Stimulated activated naive CD4-positive, alpha-beta T cell treated with Interleukin-2 at 50 U/mL for 16 hours (primary cell): ENCODE measurements around the gene S100A2.
"Not testable (repeated sequence)": the region's sequence is repeated elsewhere in the genome, so short reads cannot be mapped to it uniquely, and the experiment has no call there.

ENCODE experiments used
- DNase-seq: peaks from one replicate; lab custom pipeline; 2025; lab: John Stamatoyannopoulos, UW

S100A2 gene

DNA sequence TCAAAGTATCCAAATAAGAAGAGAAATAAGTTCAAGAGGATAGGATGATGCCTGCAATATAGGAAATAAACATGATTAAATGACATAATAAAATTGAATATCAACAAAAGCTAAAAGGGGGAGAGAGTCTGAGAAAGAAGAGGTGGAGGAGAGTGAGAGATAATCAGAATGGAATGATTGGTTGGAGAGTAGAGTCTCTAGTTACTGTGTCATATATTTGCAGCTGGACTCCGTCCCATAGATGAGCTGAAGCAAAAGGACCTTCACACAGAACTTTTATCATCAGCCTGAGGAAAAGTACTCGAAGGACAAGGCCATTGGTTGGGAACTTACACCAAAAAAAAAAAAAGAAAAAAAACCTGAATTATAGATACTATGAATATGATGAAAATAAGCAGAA is 22.8 kb upstream of the S100A2 start:
- no peak for DNase-seq

DNA sequence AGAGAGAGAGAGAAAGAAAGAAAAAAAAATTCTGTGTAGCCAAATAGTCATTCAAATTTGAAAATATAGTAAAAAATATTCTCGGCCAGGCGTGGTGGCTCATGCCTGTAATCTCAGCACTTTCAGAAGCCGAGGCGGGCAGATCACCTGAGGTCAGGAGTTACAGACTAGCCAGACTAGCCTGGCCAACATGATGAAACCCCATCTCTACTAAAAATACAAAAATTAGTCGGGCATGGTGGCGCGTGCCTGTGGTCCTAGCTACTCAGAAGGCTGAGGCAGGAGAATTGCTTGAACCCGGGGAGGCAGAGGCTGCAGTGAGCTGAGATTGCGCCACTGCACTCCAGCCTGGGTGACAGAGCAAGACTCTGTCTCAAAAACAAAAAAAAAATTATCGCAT is 22.4 kb upstream of the S100A2 start:
- DNase-seq: not testable (repeated sequence)

DNA sequence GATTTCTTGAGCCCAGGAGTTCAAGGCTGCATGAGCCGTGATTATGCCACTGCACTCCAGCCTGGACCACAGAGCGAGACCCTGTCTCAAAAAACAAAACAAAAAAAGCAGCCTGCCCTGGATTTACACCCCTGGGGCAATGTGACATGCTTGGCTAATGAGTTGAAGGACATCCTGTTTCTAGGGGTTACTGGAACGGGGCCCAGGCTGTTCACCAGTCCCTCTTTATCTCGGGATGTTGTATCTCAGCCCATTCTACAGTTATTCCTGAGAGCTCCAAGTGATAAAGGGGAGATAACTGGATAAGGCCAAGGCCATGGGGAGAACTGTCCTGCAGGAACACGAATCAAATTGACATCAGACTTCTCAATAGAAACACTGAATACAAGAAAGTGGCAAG is 21.7 kb upstream of the S100A2 start:
- no peak for DNase-seq

DNA sequence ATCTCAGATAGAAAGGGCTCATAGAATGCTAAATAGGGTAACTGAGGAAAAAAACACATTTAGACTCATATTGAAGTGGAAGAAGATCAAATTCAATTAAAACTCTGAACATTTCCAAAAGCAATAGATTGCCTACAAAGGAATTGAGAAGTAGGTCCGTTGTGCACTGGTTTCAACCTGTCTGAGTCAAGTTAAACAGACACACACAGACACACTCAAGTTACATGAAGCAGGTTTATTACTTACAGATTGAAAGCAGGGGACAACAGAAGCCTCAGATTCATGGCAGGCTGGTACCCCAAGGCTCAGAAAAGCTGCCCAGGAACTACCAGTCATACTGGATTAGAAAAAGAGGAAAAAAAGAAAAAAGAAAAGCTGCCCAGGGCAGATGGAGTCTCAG is 20.7 kb upstream of the S100A2 start:
- DNase-seq: no peak

DNA sequence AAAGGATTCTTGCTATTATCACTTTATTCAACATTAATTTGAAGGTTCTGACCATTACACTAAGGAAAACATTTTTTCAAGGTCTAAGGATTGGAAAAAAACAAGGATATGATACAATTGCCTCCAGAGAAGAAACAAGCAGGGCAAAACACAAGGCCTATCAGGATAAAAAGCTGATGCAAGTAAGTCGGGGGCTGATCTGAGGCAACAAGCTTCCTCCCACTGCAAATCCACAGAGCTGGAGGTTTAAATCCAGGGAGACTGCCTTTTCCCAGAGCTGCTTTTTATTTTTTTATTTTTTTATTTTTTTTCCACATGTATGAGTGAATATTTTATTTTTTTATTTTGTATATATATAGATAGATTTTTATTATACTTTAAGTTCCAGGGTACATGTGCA is 19.4 kb upstream of the S100A2 start:
- DNase-seq: no peak

DNA sequence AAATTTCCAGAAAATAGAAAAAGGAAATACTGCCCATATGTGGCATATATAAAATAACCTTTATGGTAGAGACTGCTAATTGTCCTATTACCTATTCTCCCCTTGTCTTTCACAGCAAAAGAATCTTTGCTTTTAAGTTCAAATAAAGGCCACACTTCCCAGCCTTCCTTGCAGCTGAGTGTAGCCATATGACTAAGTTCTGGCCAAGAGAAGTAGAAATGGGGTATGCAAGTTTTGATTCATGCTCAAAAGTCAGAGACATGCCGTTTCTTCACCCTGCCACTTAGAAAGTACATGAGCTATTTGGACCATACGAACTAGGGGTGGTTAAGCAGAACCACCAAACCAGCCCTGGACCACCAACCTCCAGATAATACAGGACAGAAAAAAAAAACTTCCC is 18.3 kb upstream of the S100A2 start:
- DNase-seq: no peak

DNA sequence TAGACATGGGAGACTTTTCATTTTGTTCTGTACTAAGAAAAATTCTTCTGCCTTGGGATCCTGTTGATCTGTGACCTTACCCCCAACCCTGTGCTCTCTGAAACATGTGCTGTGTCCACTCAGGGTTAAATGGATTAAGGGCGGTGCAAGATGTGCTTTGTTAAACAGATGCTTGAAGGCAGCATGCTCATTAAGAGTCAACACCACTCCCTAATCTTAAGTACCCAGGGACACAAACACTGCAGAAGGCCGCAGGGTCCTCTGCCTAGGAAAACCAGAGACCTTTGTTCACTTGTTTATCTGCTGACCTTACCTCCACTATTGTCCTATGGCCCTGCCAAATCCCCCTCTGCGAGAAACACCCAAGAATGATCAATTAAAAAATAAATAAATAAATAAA is 17.9 kb upstream of the S100A2 start:
- not testable (repeated sequence) for DNase-seq

DNA sequence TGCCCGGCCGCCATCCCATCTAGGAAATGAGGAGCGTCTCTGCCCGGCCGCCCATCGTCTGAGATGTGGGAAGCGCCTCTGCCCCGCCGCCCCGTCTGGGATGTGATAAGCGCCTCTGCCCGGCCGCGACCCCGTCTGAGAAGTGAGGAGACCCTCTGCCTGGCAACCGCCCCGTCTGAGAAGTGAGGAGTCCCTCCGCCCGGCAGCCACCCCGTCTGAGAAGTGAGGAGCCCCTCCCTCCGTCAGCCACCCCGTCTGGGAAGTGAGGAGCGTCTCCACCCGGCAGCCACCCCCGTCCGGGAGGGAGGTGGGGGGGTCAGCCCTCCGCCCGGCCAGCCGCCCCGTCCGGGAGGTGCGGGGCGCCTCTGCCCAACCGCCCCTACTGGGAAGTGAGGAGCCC is 17.2 kb upstream of the S100A2 start:
- DNase-seq: not testable (repeated sequence)

DNA sequence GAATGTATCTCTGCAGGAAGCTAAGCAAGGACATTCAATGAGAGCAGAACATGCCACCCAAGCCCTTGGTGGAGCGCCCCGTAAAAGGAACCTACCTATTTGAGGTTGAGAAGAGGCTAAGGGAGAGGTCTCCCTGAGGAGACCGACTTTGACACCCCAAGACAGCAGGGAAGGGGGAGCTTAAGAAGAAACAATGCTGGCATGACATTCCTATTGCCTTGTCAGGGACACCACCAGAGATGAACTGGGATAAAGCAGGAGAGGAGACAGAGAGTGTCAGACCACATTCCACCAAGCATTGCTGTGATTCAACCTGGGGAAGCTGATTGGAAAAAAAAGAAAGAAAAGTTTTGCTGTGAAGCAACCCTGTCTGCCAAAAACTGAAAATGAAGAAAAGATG is 13.3 kb upstream of the S100A2 start:
- no peak for DNase-seq

DNA sequence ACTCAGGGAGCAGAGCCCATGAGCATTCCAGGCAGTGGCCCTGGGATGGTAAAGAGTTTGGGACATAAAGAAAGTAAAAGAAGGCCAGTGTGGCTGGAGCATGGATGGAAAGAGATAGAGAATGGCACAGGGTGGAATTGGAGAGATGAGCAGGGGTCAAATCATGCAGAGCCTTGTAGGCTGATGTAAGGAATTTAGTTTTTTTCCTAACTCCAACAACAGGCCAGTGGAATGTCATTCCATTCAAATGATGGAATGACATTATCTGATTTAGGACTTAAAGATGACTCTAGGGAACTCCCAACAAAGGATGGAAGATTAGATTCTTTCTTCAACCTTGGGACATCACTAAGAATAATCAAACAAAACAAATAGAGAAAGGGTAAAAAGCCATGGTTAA is 12.8 kb upstream of the S100A2 start:
- no peak for DNase-seq

DNA sequence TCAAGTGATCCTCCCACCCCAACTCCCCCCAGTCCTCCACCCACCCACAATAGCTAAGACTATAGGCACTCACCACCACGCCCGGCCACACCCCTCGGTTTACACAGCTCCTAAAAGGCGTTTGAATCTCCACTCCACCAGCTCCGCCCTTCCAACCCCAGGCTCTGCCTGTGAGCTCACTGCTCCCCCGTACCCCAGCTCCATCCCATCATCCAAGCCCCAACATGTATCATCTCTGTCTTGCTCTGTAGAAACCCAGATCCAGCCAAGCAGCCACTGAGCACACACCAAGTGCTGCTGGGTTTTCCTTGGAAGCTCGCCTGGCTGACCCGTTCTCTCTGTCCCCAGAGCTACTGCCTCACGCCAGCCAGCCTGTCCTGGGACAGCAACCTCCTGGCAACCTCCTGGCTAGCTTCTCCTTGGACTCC is 12.0 kb upstream of the S100A2 start:
- no peak for DNase-seq

DNA sequence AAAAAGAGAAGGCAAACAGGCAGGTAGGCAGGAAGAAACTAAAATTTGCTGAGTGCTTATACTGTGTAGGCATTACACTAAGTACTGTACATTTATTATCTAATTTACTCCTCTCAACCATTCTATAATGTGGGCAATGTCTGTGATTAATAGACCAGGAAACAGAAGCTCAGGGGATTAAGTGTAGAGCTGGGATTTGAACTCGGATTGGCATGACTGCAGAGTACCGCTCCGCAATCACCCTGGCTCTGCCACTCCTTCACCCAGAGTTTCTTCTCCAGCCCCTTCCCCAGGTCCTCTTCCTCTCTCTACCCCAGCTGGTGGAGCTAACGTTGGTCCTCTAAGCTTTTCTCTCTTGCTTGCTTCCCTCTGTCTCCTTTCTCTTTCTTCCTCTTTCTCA is 11.5 kb upstream of the S100A2 start:
- DNase-seq: no peak

DNA sequence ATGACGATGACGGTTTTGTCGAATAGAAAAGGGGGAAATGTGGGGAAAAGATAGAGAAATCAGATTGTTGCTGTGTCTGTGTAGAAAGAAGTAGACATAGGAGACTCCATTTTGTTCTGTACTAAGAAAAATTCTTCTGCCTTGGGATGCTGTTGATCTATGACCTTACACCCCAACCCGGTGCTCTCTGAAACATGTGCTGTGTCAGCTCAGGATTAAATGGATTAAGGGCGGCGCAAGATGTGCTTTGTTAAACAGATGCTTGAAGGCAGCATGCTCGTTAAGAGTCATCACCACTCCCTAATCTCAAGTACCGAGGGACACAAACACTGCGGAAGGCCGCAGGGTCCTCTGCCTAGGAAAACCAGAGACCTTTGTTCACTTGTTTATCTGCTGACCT is 9.9 kb upstream of the S100A2 start:
- not testable (repeated sequence) for DNase-seq

DNA sequence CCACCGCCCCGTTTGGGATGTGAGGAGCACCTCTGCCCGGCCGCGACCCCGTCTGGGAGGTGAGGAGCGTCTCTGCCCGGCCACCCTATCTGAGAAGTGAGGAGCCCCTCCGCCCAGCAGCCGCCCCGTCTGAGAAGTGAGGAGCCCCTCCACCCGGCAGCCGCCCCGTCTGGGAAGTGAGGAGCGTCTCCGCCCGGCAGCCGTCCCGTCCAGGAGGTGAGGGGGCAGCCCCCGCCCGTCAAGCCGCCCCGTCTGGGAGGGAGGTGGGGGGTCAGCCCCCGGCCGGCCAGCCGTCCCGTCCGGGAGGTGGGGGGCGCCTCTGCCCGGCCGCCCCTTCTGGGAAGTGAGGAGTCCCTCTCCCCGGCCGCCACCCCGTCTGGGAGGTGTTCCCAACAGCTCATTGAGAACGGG is 9.4 kb upstream of the S100A2 start:
- not testable (repeated sequence) for DNase-seq

DNA sequence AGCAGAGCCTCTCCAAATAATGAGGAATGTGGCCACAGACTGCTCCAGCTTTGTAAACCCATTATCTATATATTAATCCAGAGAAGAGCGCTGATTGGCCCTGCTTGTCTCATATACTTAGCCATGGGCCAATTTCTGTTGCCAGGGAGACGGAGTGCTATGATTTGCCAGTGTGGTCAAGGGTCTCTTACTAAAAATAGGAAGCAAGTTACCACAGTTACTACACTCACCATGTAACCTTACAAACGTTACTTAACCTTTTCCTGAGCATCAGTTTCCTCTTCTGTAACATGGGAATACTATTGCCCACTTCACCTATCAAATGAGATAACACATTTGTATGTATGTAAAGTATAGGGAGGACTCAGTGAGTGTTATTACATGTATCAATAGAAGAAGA is 7.7 kb upstream of the S100A2 start:
- no peak for DNase-seq

DNA sequence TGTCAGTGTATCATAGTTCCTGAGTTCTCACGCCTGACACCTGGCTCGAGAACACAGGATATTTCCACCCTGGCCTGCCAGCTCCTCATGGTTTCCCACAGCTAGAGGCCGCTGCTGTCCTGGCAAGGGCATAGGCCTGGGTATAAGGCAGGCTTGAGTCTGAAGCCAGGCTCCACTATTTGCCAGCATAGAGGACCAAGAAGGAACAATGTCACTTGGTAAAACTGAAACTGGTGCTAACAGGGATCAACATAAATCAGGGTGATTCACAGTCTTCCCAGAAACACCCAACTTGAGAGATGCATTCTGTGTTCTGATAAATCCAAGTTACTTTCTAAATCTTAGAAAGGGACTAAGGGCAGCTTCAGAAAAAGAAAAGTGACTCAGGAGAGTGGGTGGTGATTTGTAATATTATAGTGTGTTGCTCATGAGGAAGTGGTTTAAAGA is 6.9 kb upstream of the S100A2 start:
- peak; percentile 36 for DNase-seq

DNA sequence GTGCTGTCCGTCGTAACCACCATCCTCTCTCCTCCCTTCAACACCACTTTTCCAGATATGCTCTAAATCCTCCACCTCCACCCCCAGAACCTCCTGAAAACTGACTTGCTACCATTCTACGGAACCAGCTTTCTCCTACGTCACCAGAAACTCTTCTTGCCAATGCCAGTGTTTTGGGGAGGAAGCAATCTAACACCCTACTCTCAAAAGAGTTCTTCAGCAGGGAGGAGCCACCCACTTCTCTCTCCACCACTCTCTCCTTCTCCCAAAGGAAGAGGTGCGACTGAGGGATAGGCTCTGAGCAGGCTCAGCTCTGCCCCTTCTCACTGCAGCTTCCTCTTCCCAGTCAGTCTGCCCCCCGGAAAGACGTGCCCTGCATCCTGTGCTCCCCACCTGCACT is 6.1 kb upstream of the S100A2 start:
- DNase-seq: no peak

DNA sequence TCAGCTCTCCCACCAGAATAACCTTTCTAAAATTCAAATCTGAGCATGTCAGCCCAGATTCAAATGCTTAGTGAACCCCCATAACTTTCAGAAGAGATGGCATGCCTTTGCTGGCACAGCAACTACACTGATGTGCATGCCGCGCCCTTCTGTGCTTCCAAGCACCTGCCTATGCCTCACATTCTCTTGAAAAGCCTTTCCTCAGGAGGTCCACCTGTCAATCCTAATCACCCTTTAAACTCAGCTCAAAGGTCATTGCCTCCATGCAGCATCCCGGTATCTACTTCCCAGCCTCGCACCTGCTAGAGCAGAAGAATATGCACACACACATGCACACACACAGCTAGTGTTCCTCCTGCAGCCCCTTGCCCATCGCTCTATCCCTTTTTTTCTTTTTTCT is 5.2 kb upstream of the S100A2 start:
- DNase-seq: no peak

DNA sequence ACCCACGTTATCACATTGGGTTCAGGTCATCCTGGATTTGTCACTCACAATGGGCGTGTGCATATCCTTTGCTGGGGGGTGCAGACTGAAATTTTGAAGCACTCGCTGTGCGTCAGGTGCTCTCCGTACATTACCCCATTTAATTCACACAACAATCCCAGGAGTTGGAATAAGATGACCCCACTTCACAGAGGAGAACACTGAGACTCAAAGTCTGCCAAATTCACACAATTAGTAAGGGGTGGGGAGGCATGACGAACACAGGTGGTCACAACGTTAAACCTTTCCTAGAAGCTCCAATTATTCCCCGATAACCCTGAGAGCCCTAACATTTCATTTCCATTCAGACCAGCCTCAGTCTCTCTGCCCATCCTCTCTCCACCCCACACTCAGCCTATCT is 3.8 kb upstream of the S100A2 start:
- no peak for DNase-seq

DNA sequence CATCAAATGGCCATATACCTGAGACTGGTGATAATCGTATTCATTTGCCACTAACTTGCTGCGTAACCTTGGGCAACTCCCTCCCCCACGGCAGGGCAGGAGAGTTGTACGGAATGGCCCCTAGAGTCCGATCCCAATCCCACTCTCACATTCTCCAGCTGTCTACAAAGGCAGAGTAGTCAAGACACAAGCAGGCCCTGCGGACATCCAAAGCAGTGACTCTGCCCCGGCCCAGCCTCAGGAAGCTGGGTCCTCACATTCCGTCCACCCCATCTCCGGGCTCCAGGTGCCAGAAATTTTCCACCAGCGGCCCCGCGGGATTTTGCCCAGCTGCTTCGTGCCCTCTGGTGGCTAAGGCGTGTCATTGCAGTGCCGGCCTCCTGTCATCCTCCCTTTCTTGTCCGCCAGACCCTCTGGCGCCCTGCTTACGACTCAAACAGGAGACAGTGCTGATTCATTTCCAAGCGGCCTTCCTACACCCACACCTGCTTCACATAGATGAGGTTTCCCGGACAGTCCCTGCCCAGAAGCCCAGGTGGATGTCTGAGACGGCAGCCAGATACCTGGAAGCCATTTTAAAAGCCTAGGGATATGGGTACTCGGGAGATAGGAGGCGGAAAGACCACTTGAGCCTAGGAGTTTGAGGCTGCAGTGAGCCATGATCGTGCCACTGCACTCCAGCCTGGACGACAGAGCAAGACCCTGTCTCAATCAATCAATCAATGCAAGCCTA is 2.9 kb upstream of the S100A2 start:
- peak; percentile 72 for DNase-seq

DNA sequence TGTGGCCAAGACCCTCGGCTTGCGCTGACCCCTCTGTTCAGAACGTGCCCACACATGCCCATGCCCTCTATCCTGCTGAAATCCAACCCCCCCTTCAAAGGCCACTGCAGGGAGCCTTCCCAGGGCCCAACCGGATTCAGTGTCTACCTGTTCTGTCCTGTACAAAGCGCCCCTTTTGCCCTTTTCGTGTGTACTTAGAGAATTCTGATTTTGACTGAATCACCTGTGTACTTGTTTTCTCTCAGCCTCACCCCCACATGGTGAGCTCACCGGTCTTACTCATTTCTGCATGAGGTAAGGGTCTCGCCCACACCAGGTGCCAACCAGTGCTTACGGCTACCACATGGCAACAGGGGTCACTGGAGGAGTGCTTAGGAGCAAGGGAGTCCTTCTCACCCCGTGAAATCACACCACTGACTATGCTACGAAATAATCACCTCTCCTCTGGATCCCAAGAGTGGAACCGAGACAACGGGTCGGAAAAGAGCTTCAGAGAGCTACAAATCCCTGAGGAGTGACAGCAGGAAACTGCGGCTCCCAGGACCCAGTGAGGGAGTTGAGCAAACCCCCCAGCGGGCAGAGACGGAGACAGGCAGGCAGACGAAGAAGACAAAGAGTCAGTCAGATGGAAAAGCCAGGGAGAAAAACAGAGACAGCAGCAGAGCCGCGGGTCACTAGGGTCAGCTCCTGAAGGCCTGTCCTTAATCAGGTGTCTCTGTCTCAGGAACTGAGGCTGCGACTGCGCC is 2.1 kb upstream of the S100A2 start:
- peak; percentile 48 for DNase-seq

DNA sequence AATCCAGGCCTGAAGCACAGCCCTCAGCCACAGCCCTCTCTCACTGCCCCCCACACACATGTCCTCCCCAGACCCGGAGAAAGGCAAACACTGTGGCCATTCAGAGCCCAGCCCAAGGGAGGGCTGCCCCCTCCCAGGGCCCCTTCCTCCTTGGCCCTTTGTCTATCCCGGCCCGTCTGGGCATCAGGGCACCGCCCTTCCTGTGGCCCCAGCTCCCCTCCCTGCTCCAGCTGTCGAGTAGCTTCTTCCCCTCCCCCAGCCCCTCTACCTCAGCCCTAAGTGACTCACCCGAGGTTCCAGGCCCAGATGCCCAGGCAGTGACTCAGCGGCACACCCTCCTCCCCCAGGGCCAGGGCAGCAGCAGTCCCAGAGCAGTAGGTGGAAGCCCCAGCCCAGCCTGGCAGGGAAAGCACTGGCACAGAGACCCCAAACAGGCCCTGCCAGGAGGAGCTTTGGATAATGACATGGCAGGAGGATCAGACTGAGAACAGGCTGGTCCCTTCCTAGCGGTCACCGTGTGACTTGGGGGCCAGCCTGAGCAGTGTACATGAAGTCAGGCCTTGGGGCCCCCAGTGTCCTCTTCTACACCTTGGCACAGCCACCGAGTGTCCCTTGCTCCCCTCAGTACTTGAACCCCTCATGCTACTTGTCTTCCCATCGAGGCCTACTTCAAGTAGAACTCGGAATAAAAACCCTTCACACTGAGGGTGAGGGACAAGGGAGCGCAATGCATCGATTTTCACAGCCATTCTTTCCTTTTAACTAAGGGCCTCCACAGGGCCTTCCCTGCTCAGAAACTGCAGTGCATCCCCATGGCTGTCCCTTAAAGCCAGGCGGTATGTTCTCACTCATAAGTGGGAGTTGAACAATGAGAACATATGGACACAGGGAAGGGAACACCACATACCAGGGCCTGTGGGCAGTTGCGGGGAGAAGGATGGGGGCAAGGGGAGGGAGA is 1.0 kb upstream of the S100A2 start:
- DNase-seq: peak; percentile 90
